HG02884 (cell line): ENCODE measurements around the gene FGF14.

ENCODE experiments used
- ATAC-seq: cut with Tn5 transposase; IDR thresholded peaks from one replicate; pipeline ENCODE4 v1.9.1; 2021; ENCODE audit warnings: mild to moderate bottlenecking, moderate library complexity; ENCODE audit not compliant: unreplicated experiment

FGF14 gene

DNA sequence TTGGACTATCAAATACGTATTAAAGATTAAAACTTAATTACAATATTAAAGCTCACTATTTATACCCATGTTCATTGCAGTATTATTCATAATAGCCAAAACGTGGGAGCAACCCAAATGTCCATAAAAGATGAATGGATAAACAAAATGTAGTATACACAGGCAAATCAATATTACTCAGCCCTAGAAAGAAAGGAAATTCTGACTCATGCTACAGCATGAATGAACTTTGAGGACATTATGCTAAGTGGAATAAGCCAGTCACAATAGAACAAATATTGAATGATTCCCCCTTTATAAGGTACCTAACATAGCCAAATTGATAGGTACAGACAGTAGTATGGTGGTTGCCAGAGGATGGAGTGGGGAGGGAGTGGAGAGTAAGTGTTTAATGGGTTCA lies 457.3 kb downstream of the FGF14 start:
- ATAC-seq, result no peak

- no peak for ATAC-seq
Measured at GRCh38 chr13:101942535-101943157, 459.2 kb downstream of the FGF14 start.

GRCh38 chr13:101942038-101942437 lies 459.8 kb downstream of the FGF14 start:
- no peak for ATAC-seq

GRCh38 chr13:101941095-101941783 lies 460.6 kb downstream of the FGF14 start:
- no peak for ATAC-seq

DNA sequence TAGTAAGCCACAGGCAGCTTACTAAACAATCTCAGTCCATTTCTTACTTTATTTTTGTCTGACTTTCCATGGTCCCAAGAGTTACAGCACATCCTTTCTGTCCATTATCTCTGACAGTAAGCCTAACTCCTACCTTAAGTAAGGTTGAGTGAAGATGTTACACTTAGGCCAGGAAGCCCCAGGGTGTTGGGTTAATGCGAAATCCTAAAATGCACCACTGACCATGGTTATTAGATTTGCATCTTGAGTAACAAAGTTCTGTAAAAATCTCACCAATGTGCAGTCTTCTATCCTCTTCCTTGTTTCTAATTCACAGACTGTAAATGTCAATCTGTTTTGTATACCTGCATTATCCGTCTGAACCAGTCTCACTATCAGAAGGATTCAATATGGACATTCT lies 462.5 kb downstream of the FGF14 start:
- ATAC-seq, result no peak

GRCh38 chr13:101935828-101936227 lies 466.0 kb downstream of the FGF14 start:
- ATAC-seq, result no peak

GRCh38 chr13:101931186-101931585 lies 470.7 kb downstream of the FGF14 start:
- ATAC-seq, result no peak

GRCh38 chr13:101930331-101930730 lies 471.5 kb downstream of the FGF14 start:
- no peak for ATAC-seq

DNA sequence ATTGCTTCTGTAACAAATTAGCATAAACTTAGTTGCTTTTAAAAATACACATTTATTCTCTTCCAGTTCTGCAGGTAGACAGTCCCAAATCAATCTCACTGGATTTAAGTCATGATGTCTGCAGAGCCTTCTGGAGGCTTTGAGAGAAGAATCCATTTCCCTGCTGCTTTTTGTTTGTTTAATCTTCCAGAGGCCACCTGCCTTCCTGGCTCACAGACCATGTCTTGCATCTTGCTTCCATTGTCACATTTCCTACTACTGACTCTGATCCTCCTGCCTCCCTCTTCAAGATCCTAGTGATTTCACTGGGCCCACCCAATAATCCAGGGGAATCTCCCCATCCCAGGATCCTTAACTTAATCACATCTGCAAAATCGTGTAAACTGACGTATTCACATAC lies 476.1 kb downstream of the FGF14 start:
- no peak for ATAC-seq

DNA sequence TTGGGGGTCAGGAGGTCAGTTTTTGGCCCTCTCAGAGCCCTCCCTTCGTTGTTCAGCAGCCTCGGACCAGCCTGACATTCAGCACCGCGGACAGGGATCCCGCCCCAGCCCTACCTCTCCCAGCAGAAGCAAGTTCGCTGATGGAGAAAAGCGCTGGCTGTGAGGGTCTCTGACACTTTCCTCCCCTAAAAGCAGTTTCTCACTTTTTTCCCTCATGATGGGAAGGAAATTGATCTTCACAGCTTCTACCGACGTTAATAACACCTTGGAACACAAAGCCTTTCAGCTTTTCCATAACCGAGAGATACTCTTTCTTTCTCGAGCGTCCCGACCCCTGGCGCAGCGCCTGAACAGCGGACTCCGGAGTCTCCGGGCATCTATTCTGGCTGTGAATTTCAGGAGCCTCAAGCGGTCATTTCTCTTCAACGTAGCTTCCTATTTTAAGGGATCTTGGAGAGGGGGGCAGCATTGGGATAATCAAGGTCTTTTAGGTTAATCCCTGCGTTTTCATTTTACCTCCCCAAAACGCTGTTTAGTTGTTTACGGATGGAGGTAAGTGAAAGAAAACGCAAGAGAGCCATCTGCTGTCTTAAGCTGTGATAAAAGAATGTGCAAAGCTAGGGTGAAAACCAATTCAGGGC lies 482.2 kb downstream of the FGF14 start:
- no peak for ATAC-seq

- no peak for ATAC-seq
Measured at GRCh38 chr13:101917833-101918661, 483.8 kb downstream of the FGF14 start.

DNA sequence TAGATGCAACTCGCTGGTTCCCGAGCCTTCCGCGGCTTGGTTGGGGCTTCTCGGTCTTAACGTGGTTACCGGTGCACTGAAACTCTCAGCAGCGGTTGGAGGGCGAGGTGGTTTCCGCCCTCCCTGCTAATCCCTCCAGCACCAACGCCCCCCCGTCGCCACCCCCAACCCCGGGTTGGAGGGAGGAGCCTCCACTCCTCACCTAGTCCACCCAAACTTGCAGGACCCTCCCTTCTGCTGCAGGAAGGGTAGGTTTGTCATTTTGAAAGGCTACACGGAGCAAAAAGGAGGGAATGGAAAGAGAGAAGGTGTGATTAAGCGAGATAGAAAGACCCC lies 484.4 kb downstream of the FGF14 start:
- no peak for ATAC-seq

GRCh38 chr13:101916775-101917474 lies 484.9 kb downstream of the FGF14 start:
- no peak for ATAC-seq

GRCh38 chr13:101916108-101916774 lies 485.6 kb downstream of the FGF14 start:
- ATAC-seq, result no peak

DNA sequence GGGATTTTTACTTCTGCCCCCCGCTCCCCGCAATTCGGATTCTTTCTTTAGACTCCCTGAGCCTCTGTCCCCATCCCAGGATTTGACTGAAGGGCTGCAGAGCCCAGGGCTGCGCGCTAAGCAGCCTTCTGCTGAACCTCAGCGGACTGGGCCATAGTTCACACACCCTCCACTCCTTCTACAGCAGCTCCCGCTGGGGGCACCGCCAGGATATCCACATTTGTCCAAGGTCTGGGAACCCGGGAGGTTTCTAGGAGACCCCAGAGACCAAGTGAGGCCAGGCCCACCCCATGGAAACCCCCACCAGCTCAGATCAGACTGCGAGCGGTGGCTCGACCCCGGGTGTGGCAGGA lies 486.1 kb downstream of the FGF14 start:
- ATAC-seq, result no peak

- ATAC-seq, result no peak
Measured at GRCh38 chr13:101915331-101915730, 486.5 kb downstream of the FGF14 start.

GRCh38 chr13:101911752-101912151 lies 490.1 kb downstream of the FGF14 start:
- no peak for ATAC-seq

DNA sequence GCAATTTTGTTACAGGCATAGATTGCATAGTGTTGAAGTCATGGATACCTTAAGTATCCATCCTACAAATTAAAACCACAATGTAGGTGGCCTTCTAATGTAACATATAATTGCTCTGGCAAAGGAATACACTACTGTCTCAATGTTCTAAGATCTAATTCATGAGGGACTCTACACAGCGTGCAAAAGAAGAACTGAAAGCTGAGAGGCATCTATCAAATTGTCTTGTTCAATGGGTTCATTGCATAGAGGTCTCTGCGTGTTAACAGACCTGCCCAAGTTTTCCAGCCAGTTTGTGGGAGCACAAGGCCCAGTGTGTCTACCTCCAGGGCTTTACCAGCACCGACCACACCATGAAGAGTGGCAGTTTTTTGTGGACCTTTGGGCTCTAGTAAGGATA lies 498.0 kb downstream of the FGF14 start:
- no peak for ATAC-seq

GRCh38 chr13:101898676-101899075 lies 503.2 kb downstream of the FGF14 start:
- no peak for ATAC-seq

- no peak for ATAC-seq
Measured at GRCh38 chr13:101896541-101896940, 505.3 kb downstream of the FGF14 start.

DNA sequence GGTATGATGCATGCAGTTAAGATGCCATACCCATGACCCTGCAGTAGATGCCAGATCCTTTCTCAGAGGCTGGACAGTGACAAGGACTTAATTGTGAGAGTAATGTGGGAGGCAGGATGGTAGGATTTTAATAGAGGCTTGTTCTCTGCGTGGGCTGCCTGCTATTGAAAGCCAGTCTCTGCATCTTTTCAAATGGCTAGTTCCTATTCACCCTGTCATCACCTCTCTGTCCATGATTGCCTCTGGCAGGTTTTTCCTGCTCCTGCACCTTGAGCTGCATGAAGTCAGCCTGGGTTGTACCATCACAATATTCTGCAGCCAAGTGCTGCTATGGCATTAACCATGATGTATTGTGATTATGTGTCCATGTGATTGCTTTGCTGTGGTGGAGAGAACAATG lies 508.8 kb downstream of the FGF14 start:
- no peak for ATAC-seq
